Measurements from ENCODE around the gene BANF2. TPM values are rescaled to one million over a fixed set of nuclear protein-coding genes. Genes with fewer than 3 reads are reported as not detected.

The BANF2 gene
- total and polyA plus RNA-seq, 2 of the 4 experiments (the other 2 are of a cell fraction): not detected

DNA sequence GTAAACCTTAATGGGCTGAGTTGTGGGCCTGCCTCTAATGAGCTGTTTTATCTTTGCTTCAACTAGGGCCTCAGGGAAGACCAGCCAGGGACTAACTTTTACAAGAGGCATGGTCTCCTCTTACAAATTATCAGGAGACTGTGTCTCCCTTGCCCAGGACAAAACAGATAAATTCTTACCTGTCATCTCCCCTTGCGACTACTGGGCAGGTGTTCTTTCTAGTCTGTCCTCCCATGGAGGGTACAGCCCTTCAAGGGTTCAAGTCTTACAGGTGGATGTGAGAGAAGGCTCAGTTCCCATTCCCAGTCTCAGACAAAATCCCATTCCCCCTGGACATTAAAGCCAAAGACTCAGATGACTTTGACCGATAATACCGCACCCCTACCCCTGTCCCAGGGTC, 31.3 kb upstream of the BANF2 start:
- peaks cover 26 to 77% of the 10 kb centered on the region in 2 experiments for H3K79me1 ChIP-seq (ENCODE audit: low read depth in 1 of 2, low read length in 2 of 2)
- H2BK120ac ChIP-seq (ENCODE audit: low read depth, low read length): no peak overlapping the region
- no peak overlapping the region for H4K91ac ChIP-seq (ENCODE audit: insufficient read depth, low read depth, low read length)
- no peak overlapping the region for H3K9ac ChIP-seq (ENCODE audit: low read depth, low read length)
- no peak for TF ChIP-seq CEBPB (IDR thresholded peaks at IDR 0.05; ENCODE audit: low read depth, low read length)
- no peak for TF ChIP-seq POLR2A (IDR thresholded peaks at IDR 0.05; ENCODE audit: low read depth, low read length)
- TF ChIP-seq RFX5 (IDR thresholded peaks at IDR 0.05; ENCODE audit: low read depth, low read length): no peak
- no peak for TF ChIP-seq MAZ (IDR thresholded peaks at IDR 0.05; ENCODE audit: borderline replicate concordance, low read depth, low read length)
- TF ChIP-seq RAD21 (IDR thresholded peaks at IDR 0.05; ENCODE audit: low read length): no peak
- TF ChIP-seq FOS (IDR thresholded peaks at IDR 0.05; ENCODE audit: low read depth, low read length): no peak
- no peak for TF ChIP-seq BHLHE40 (IDR thresholded peaks at IDR 0.05; ENCODE audit: low read depth, low read length)
- TF ChIP-seq NFE2L2 (IDR thresholded peaks at IDR 0.05; ENCODE audit: low read depth, low read length): no peak
- H3K27me3 ChIP-seq (ENCODE audit: control insufficient read depth, insufficient read depth, low read length): no peaks in the 10 kb centered on the region
- no CpG with 5 or more reads among the region's 3 CpGs for WGBS, 2 experiments (ENCODE audit: extremely low coverage in 2 of 2, insufficient read length in 1 of 2)
- peaks cover 29% of the 10 kb centered on the region for H3K9me1 ChIP-seq (ENCODE audit: insufficient read depth, low read length)
- DNase-seq: no peak
- 0 out of 2 replicates have a peak overlapping the region, but pooled peaks have one; percentile 29 for H3K23ac ChIP-seq (ENCODE audit: low read depth, low read length)
- no peak overlapping the region for H3K4me2 ChIP-seq (ENCODE audit: low read depth, low read length)
- ChIA-PET POLR2A (ENCODE audit: unreplicated experiment) (no interaction called here), CTCF (interaction anchor here (1.6 kb wide), 1 partner anchor 14 kb away, joined by 7 read pairs; no protein-coding TSS in a partner anchor)
- no TSS peak for BruUV-seq (replicated peaks)
- H3K4ac ChIP-seq (ENCODE audit: low read depth, low read length): no peak overlapping the region
- no peak overlapping the region for H3K27ac ChIP-seq (ENCODE audit: insufficient read depth, low read length)
- no peaks in the 10 kb centered on the region for H3K9me3 ChIP-seq (ENCODE audit: control insufficient read depth, insufficient read depth, low read length)
- no peak overlapping the region for H2AK5ac ChIP-seq (ENCODE audit: low read depth, low read length)
- no peak overlapping the region for H2AFZ ChIP-seq (replicated peaks; ENCODE audit: low read length, poor library complexity)
- H3K4me1 ChIP-seq (ENCODE audit: control insufficient read depth, insufficient read depth, low read length): peaks cover 25% of the 10 kb centered on the region
- no peak overlapping the region for H3K18ac ChIP-seq (ENCODE audit: low read depth, low read length)
- intact Hi-C loops (cut with micrococcal nuclease) (no loop called here), dilution Hi-C loops (cut with HindIII; ENCODE audit: low sequenced_read_pairs, unreplicated experiment) (no loop called here), in situ Hi-C loops (cut with MboI; ENCODE audit: low sequenced_read_pairs) (no loop called here)
- no peak overlapping the region for H3K14ac ChIP-seq (replicated peaks; ENCODE audit: low read depth, low read length)
- peaks cover 26% of the 10 kb centered on the region for H3K36me3 ChIP-seq (ENCODE audit: control insufficient read depth, insufficient read depth, low read length)
- no peak overlapping the region for H2BK5ac ChIP-seq (ENCODE audit: low read depth, low read length, poor library complexity, severe bottlenecking)
- no peak overlapping the region for H3K4me3 ChIP-seq (ENCODE audit: insufficient read depth, low read depth, low read length)
- H2BK20ac ChIP-seq (ENCODE audit: low read depth, low read length): no peak overlapping the region
- no peak overlapping the region for H2AK9ac ChIP-seq (replicated peaks; ENCODE audit: low read depth, low read length, poor library complexity)
- no peak overlapping the region for H3K56ac ChIP-seq (ENCODE audit: extremely low read depth, insufficient read depth, low read length)
- H2BK15ac ChIP-seq (ENCODE audit: low read depth, low read length): no peak overlapping the region
- no peak overlapping the region for H4K5ac ChIP-seq (ENCODE audit: low read depth, low read length)
- H4K8ac ChIP-seq (ENCODE audit: low read depth in 2 of 2, low read length in 2 of 2): no peak overlapping the region
- no peak for ATAC-seq (ENCODE audit: low read depth)
- peaks cover 100% of the 10 kb centered on the region for H4K20me1 ChIP-seq (ENCODE audit: insufficient read depth, low read length)

Measured in IMR-90 (cell line).